GM18951 (cell line): Measurements from ENCODE around the gene CYP2F1.
"Not testable (repeated sequence)": the region's sequence is repeated elsewhere in the genome, so short reads cannot be mapped to it uniquely, and the experiment has no call there.

Source experiments
- POLR2A ChIP-seq: IDR thresholded peaks from 4 replicates; pipeline ENCODE4 v1.6.1; 2011; ENCODE audit warnings: mild to moderate bottlenecking; ENCODE audit not compliant: insufficient read length, insufficient read depth; ENCODE audit errors: extremely low read depth
- in situ Hi-C: fragments of 300-500 bp; cut with MboI; formaldehyde crosslinking; loops from one replicate; pipeline ENCODE4 v1.12.0; 2022; ENCODE audit warnings: low sequenced_read_pairs, mixed read lengths, inconsistent platforms; ENCODE audit not compliant: unreplicated experiment

Gene CYP2F1

GRCh38 chr19:41114132-41114531, at the start of gene CYP2F1:
Gene CYP2F1, plus strand, starts transcription at chr19:41114432. Its CDS starts 1,757 bp downstream, at chr19:41116189.
- no peak for TF ChIP-seq POLR2A
- in situ Hi-C loops: no loop called here

- in situ Hi-C loops: no loop called here
- no peak for TF ChIP-seq POLR2A
Observed at GRCh38 chr19:41064974-41065569, 49.2 kb upstream of the CYP2F1 start.

GRCh38 chr19:41076286-41076685, 37.9 kb upstream of the CYP2F1 start:
- no peak for TF ChIP-seq POLR2A
- in situ Hi-C loops: no loop called here

GRCh38 chr19:41083516-41083915, 30.7 kb upstream of the CYP2F1 start:
- no peak for TF ChIP-seq POLR2A
- in situ Hi-C loops: no loop called here

GRCh38 chr19:41085748-41086415, 28.4 kb upstream of the CYP2F1 start:
- TF ChIP-seq POLR2A: no peak
- in situ Hi-C loops: no loop called here

- in situ Hi-C loops: no loop called here
- no peak for TF ChIP-seq POLR2A
Observed at GRCh38 chr19:41088151-41088550, 26.1 kb upstream of the CYP2F1 start, which contains the start of gene CYP2A13. Gene CYP2A13, plus strand, starts transcription at chr19:41088451. Its CDS starts 21 bp downstream, at chr19:41088472.

- in situ Hi-C loops: no loop called here
- TF ChIP-seq POLR2A: no peak
Observed at GRCh38 chr19:41089959-41090358, 24.3 kb upstream of the CYP2F1 start.

- in situ Hi-C loops: no loop called here
- no peak for TF ChIP-seq POLR2A
Observed at GRCh38 chr19:41095703-41096102, 18.5 kb upstream of the CYP2F1 start.

GRCh38 chr19:41096353-41096752, 17.9 kb upstream of the CYP2F1 start:
- TF ChIP-seq POLR2A: no peak
- in situ Hi-C loops: no loop called here

GRCh38 chr19:41097302-41097701, 16.9 kb upstream of the CYP2F1 start:
- TF ChIP-seq POLR2A: no peak
- in situ Hi-C loops: no loop called here

- TF ChIP-seq POLR2A: no peak
- in situ Hi-C loops: no loop called here
Observed at GRCh38 chr19:41098762-41099161, 15.5 kb upstream of the CYP2F1 start.

- in situ Hi-C loops: not testable (repeated sequence)
Observed at GRCh38 chr19:41102210-41102609, 12.0 kb upstream of the CYP2F1 start.

GRCh38 chr19:41106177-41106576, 8.1 kb upstream of the CYP2F1 start:
- TF ChIP-seq POLR2A: no peak
- in situ Hi-C loops: no loop called here

- in situ Hi-C loops: no loop called here
- TF ChIP-seq POLR2A: no peak
Observed at GRCh38 chr19:41111296-41111695, 2.9 kb upstream of the CYP2F1 start.
